GM21526 (cell line): ENCODE data around the gene SLC37A1.

Source experiments
- ATAC-seq: cut with Tn5 transposase; IDR thresholded peaks from one replicate; pipeline ENCODE4 v1.9.1; 2021; ENCODE audit warnings: moderate library complexity; ENCODE audit not compliant: unreplicated experiment, low FRiP score

The SLC37A1 gene

DNA sequence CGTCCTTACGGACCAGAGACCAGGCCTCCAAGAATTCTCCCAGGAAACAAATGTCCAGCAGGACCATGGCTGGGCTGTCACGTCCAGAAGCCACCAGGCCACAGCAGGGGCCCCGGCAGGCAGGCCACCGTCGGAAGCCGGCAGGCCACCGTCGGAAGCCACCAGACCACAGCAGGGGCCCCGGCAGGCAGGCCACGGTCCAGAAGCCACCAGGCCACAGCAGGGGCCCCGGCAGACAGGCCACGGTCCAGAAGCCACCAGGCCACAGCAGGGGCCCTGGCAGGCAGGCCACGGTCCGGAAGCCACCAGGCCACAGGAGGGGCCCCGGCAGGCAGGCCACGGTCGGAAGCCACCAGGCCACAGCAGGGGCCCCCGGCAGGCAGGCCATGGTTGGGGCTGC lies 72.8 kb downstream of the SLC37A1 start:
- ATAC-seq: no peak

DNA sequence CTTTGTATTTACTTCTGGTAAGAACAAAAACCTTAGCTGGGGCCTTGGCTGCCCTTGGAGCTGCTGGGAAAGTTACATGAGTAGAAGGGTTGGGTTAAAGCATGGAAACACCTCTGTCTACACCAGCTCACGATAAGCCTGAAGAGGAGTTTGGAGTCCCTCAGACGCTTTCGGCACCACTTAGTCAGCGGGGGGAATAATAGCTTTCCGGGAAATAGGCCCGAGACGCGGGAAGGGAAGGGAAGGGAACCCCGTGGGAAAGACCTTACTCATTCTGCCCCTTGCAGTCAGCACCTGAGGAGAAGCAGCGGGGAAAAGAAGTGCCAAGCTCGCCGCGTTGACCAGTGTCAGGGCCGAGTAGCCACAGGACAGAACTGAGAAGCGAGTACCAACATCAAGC lies 73.4 kb downstream of the SLC37A1 start:
- no peak for ATAC-seq

DNA sequence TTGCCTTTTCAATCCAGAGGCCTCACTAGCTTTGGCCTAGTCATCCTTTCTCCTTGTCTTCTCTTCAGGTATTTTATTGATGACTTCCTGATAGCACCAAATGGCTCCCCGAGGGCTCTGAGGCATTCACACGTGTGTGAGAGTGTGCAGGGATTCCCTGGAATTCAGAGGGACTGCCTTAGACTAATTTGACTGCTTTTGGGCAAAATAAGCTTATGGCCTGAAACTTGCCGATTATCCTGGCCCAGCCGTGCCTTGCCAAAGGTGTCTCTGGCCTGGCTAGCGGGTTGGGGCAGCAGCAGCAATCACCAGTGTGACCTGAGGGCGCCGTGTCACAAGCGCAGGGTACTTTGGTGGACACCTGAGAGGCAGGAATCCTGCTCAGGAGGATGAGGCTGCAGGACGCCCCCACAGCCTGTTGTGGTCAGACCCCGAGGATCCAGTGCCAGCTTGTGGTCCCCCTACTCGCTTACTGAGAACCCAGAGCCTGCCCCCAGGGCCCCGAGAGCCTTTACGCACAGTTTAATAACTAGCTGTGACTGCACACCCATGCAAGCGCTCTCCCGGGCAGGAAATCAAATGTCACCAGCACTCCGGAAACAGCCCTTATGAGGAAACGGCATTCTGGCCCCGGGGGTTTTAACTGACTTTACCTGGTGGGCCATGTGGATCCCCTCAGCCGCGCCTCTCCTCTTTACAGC lies 76.9 kb downstream of the SLC37A1 start:
- ATAC-seq: no peak

DNA sequence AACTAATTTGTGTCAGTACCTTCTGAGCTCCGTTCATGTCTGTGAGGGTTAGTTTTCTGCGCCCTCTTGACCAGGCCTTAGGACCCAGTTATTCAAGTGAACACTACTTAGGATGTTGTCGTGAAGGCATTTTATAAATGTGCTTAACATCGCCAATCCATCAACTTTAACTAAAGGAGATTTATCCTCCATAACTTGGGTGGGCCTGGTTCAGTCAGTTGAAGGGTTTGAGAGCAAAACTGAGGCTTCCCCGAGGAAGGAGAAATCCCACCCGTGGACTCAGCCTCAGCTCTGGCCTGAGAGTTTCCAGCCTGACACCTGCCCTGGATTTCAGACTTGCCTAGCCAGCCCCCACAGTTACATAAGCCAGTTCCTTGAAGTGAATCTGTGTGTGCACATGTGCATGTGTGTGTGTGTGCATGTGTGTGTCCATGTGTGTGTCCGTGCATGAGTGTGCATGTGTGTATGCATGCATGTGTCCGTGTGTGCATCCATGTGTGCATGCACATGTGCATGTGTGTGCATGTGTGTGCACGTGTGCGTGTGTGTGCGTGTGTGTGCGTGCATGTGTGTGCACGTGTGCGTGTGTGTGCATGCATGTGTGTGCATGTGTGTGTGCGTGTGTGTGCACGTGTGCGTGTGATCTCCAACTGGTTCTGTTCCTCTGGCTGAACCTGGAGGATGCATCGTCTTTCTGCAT lies 77.7 kb downstream of the SLC37A1 start:
- no peak for ATAC-seq

DNA sequence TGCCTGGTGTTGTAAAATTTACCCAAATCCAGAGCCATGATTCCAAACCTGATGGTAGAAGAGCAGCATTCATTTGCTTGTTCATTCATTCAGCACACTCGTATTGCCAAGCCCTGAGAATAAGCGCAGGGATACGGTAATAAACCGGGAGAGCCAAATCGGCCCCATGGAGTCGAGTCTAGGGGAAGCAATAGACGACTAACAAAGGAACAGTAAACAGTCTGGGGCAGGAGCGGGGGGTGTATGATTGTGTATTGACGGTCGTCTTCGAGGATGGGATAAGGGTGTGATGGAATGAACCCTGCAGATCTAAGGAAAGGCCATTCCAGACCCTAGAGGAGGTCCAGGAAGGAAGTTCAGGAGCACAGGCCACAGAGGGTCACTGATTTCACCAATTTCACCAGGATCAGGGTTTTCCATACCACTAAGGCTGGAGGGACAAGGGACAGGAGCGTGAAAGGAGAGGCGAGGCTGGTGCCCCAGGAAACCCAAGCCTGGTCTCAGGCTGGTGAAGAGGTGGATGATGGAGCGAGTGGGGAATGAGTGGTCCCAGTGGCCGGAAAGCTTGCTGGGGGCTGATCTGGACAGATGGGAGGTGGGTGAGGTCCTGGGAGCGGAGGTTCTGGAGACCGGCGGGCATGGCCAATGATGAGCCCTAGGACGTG lies 78.6 kb downstream of the SLC37A1 start:
- ATAC-seq: no peak

DNA sequence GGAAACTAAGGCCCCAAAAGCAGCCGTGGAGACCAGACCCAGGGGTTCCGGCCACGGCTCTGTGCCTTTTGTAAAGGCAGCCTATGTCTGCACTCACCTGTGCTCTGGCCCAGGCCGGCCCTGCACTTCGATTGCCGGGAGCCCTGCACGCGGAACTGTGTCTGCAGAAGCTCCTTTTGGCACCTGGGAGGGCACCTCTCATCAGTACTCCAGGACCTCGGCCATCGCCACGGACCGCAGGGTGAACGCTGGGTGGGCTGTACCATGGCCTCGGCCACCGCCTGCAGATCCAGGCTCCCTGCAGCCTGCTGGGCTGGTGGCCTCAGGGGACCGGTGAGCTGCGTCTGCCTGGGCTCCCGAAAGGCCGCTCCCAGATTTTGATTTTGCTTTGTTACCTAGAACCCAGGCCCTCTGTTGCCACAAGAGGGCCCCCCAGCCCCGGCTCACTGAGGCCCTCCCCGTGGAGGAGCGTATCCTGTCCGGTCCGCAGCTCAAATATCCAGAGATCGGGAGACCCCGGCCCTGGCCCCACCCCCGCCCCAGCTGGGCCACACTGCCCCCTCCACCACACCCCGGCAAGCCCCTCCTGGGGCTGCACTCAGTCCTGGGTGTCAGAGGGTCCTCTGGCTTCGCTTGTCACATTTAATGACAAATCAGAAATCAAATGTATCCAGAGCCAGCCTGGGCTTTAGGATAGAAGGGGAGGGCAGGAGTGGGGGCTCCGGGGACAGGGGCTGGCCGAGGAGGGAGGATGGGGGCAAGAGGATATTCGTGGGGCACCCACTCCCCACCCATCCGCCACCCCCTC lies 79.6 kb downstream of the SLC37A1 start:
- no peak for ATAC-seq

DNA sequence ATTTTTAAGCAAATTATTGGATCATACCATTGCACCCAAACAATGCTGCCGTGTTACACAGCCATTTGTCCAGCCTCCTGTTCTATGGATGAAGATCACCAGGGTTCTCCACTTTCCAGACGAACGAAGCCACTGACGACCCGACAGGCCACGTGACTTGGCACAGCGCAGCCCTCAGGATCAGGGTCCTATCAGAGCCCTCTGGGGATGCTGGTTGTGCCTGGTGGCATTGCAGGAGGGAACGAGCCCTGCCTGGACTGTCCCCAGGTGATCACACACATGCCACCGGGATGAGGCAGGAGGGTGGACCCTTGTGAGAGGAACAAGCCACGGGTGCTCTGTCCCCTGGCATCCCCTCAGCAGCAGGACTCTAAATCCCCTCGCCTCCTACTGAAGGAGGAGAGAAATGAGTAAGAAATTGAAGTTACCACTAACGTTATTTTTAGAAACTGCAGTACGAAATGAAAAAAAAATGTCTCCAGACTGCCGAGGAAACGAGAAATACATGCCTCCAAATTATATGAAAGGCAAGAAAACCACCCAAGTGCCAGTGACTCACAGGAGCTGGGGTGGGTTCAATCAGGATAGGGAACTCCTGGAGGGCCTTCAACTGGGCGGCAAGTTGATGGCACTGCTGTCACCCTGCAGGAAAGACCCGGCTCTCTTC lies 81.1 kb downstream of the SLC37A1 start:
- ATAC-seq: no peak

DNA sequence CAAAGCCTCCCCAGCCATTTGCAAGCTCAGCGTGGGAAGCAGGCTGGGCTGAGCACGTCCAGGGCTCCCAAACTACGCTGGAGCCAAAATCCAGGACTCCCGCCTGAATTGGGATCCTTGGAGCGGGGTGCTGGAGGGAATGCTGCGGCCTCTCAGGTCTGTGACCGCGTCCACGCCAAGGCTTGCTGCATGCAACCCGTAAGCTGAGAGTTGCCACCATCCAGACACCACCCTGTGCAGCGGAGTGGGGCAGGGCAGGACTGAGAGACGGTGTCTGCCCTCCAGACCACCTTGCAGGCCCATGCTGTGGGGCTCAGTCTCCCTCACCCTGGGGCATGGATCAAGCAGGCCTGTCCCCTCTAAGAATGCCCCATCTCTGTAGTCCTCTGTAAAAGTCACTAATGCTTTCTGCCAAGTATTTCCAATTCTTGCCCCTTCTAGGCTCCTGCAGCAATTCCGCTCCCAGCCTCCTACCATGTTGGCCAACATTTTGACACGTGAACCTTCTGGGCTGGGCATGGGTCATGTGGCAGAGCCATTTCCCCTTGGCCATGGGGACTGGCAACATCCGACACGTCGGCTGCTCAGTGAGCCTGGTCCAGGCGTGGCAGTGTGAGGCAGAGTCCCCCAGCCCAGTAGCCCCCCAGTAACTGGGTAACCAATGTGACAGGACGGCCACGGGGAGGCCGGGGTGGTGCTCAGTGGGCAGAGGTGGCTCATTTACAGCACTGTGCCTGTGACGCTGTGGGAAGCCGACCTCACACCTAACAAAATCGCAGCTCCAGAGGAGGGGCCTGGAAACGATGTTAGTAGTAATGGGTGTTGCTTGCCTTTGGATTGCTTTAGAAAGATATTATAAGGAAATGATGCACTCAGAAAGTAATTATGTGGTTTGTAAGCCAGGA lies 81.9 kb downstream of the SLC37A1 start:
- ATAC-seq: no peak

DNA sequence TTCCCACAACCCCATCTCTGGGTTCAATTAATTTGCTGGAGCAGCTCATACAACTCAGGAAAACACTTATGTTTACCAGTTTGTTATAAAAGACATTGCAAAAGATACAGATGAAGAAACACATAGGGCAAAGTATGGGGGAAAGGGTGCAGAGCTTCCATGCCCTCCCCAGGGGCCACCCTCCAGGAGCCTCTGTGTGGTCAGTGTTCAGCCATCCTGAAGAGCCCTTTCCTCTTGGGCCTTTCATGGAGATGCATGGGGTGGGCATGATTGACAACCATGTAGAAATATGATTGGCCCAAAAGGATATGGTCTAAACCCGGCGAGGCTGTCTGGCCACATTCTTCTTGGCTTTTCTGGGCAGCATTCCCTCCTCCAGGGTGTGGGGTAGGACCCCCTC lies 83.0 kb downstream of the SLC37A1 start:
- no peak for ATAC-seq

DNA sequence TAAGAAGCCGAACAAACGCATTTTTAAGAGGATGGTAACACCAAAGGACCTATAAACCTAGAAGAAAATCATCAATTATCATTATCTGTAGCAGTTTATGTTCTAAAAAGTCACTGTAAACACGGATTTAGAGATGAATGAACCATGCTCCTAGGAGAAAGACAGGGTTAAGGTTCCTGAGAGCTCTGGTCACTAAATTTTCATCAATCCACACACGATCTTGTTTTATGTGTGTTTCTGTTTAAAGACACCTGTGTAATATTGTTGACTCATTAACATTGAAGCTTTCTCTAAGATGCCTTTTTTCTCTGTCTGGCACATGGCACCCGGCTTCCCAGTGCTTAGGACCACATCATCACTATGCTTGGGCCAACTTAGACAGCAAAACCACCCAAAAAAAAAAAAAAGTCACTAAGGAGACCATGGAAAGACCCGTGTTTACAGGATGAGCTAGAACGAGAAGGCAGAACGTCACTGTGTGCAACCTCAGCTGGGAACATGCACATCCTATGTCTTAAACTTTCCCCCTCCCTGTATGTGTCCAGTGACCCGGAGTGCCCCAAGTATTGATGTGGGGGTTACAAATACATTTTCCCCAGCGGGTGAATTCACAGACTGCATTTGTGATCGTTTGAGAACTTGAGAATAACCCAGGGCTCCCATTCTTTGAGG lies 84.0 kb downstream of the SLC37A1 start:
- no peak for ATAC-seq

DNA sequence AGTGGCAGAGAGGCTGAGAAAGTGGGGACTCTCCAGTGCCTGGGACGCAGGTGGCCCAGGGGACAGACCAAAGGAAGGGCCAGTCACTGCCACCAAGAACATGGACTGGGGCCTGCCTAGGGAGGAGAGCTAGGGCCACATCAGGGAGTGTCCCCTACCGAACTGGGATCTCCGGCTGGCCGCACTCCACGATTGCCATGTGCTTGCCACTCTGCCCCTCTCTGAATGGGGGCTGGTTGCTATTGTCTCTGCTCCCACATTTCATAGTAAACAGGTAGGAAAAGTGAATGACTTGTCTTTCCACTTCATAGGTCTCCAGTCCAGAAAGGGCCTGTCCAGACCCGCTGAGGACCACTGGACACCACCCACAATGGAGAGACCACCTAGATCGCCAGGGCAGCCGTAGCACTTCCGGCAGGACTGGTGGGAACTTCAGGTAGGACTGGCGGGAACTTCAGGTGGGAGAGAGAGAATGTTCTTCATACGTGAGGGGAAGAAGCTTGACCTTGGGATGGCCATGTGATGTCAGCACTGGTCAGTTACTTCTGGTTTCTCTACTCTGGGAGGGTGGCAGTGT lies 84.6 kb downstream of the SLC37A1 start:
- no peak for ATAC-seq

DNA sequence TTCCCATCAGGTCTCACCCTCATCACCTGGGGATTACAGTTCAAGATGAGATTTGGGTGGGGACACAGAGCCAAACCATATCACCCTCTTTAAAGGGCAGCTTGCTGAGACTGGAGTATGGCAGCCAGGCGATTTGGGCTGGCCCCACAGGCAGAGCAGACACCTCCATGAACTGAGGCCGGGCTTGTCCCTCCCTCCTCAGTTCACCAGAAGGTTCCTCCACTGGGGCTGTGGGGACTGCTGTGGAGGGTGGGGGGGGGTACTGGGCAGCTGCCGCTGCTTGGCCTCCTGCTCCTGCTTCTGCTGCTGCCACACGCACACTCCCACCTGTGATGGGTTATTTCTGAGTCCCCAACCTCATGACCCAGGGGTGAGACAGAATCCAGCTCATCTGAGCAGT lies 85.8 kb downstream of the SLC37A1 start:
- no peak for ATAC-seq

DNA sequence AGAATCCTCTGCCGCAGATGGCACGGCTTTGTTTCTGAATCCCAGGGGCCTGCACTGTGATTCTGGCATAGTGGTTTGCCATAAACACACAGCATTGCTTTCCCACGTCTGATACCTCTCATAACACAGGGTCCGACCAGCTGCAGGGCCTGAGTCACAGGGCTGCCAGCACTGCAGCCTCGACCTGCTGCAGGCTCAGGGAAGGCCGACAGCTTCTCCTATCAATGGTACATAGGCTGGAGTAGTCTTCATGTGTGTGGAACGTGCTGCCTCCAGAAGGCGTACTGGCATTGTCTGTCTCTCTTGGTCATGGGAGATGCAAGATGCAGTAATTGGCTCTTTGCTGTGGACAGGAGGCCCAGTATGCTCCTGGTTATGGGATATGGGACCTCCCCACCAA lies 86.3 kb downstream of the SLC37A1 start:
- no peak for ATAC-seq

DNA sequence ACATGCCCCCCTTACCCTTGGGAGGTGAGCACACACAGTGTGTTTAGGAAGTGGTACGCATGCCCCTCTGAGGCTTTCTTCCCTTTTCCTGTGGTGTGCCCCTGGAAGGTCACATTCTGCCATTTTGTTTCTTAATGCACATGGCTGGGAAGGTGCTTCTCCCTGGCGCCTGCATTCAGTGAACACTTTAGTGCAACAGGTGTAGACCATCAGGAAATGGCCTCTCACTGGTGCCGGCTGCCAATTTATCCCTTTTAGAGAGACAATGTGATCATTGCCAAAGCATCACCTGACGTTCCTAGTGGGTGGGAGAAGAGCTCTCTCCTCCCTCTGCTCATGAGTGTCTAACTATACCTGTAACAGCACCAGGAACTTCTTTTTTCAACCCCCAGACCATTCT lies 88.0 kb downstream of the SLC37A1 start:
- no peak for ATAC-seq

DNA sequence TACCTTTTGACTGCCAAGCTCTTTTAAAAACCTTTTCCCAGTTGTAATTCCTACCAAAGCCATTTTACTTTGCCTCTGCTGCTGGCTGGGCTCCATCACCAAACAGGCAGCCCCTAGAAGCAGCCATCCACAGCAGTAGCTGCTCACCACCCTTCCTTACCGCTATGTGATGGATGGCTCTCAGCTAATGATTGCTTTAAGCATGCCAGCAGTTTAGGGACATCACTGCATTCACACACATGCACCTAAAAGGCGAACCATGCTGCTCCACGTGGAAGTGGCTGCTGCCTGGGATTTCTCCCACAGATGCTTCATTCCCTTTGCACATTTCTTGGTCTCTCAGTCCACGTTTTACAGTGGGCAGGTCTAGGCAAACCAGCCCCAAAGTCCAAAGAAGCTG lies 93.5 kb downstream of the SLC37A1 start:
- ATAC-seq: no peak

DNA sequence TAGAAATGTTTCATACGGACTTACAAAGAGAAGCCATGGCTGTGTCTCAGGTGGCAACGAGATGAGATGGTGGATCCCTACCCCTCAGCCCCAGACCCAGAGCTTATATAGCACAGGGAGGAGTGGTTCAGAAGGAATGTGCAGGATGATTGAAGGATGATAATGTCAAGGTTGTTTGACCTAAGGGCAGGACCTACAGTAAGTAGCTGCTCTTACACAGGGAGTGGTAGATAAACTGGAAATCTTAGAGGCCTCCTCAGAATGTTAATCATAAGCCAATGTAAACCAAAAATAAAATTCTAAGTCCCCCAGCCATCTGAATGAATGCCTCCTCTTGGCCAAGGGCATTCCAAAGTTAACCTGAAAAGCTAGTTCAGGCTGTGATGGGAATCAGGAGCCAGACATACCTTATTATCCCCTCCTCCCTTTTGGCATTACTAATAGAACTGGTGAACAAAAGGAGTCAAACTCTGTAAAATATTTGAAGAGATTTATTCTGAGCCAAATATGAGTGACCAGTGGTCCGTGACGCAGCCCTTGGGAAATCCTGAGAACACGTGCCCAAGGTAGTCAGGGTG lies 94.0 kb downstream of the SLC37A1 start:
- ATAC-seq: no peak

DNA sequence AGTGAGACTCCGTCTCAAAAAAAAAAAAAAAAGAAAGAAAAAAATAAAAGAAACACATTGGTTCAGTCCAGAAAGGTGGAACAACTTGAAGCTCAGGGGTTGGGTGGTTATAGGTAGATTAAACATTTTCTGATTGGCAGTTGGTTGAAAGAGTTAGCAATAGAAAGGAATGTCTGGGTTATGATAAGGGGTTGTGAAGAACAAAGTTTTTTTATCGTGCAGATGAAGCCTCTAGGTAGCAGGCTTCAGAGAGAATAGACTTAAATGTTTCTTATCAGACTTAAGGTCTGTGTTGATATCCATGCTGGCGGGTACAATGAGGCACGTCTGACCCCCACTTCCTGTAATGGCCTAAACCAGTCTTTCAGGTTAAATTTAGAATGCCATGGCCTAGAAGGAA lies 94.8 kb downstream of the SLC37A1 start:
- no peak for ATAC-seq

DNA sequence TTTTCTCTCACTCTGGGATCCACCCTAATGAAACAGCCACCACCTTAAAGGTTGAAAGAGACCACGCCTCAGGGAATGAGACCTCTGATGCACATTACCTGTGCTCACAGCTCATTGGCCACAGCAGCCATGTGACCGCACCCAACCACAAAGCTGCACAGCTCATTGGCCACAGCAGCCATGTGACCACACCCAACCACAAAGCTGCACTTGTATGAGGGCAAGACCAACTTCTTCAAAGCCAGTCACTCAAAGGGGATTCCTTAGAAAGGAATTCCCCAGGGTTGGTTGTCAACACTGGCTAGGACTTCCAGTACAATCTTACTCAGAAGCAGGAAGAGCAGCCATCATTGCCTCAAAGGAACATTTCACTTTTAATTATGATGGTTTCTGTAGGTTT lies 96.2 kb downstream of the SLC37A1 start:
- ATAC-seq: no peak
